Endothelial cell of umbilical vein (primary cell): ENCODE results near the gene C1orf226. TPM values are rescaled to one million over a fixed set of nuclear protein-coding genes. Genes with fewer than 3 reads are reported as not detected.

Experiments
- BruUV-seq: library from RNA; stranded (reverse); fragments of 400-500 nt; replicated peaks from 2 replicates; lab custom pipeline; 2021; lab: Mats Ljungman, UMichigan
- CTCF ChIA-PET: fragments of 300-600, 350-600 bp; sonication (Branson Sonifier 250); formaldehyde crosslinking; loops from one replicate; lab custom pipeline; 2021; ENCODE audit warnings: antibody characterized with exemption, inconsistent platforms; lab: Charles Lee
- POLR2A ChIA-PET: fragments of 300-600, 350-600 bp; sonication (Branson Sonifier 250); formaldehyde crosslinking; loops from one replicate; lab custom pipeline; 2021; ENCODE audit warnings: antibody characterized with exemption, inconsistent platforms; lab: Charles Lee
- DNase-seq: peaks from one replicate; pipeline ENCODE4 v3.0.0-alpha.2; 2011; ENCODE audit warnings: low read depth, low spot score
- FAIRE-seq: peaks from 2 replicates; lab custom pipeline; 2011; peaks lifted over from hg19 to GRCh38; lab: Jason Lieb, UNC
- H2AFZ ChIP-seq: 2 replicates; pipeline ENCODE4 v1.6.0; 2012; ENCODE audit warnings: low read depth, low read length, control low read depth, inconsistent platforms
- H3K27ac ChIP-seq: 2 replicates; pipeline ENCODE4 v1.5.1; 2011; ENCODE audit warnings: low read depth, mild to moderate bottlenecking, control low read depth, low read length, moderate library complexity; ENCODE audit not compliant: insufficient read depth
- H3K27me3 ChIP-seq, 2 experiments: 2 replicates each; pipeline versions ENCODE4 v1.6.0 to v1.6.1; 2011; ENCODE audit warnings: low read length in 2 of 2, mixed read lengths in 1 of 2; ENCODE audit not compliant: control insufficient read depth in 2 of 2, insufficient read depth in 2 of 2
- H3K36me3 ChIP-seq, 2 experiments: 2 replicates in 1 of 2; 3 replicates in 1 of 2; pipeline ENCODE4 v1.5.1; 2011; ENCODE audit warnings: low read length in 2 of 2, mild to moderate bottlenecking in 1 of 2, moderate library complexity in 1 of 2; ENCODE audit not compliant: control insufficient read depth in 2 of 2, insufficient read depth in 2 of 2; ENCODE audit errors: extremely low read depth in 1 of 2
- H3K4me1 ChIP-seq: 3 replicates; pipeline ENCODE4 v1.5.1; 2011; ENCODE audit warnings: mild to moderate bottlenecking, low read length; ENCODE audit not compliant: control insufficient read depth, insufficient read depth; ENCODE audit errors: extremely low read depth
- H3K4me2 ChIP-seq: 2 replicates; pipeline ENCODE4 v1.6.1; 2011; ENCODE audit warnings: low read length, control low read depth, mixed read lengths; ENCODE audit not compliant: insufficient read depth
- H3K4me3 ChIP-seq, 3 experiments: fragments of 200-600 bp in 1 of 3; sonication (generic), shearing (Covaris generic) in 1 of 3; replicated peaks in 1 of 3; 2 replicates each; pipeline ENCODE4 v1.5.1; 2011 to 2016; ENCODE audit warnings: control low read depth in 3 of 3, low read length in 3 of 3, mild to moderate bottlenecking in 2 of 3, inconsistent platforms in 1 of 3, low read depth in 1 of 3, moderate library complexity in 1 of 3; ENCODE audit not compliant: insufficient read depth in 1 of 3
- H3K79me2 ChIP-seq: 2 replicates; pipeline ENCODE4 v1.6.0; 2012; ENCODE audit warnings: low read length, inconsistent platforms; ENCODE audit not compliant: control insufficient read depth, insufficient read depth
- H3K9ac ChIP-seq: replicated peaks from 2 replicates; pipeline ENCODE3; 2011; ENCODE audit warnings: low read length, control low read depth; ENCODE audit not compliant: insufficient read depth; ENCODE audit errors: extremely low read depth
- H3K9me1 ChIP-seq: replicated peaks from 3 replicates; pipeline ENCODE4 v1.6.0; 2011; ENCODE audit warnings: mild to moderate bottlenecking, low read length; ENCODE audit not compliant: control insufficient read depth, insufficient read depth; ENCODE audit errors: extremely low read depth
- H3K9me3 ChIP-seq: replicated peaks from 2 replicates; pipeline ENCODE4 v1.5.1; 2012; ENCODE audit warnings: low read length, inconsistent platforms; ENCODE audit not compliant: control insufficient read depth, insufficient read depth
- H4K20me1 ChIP-seq: replicated peaks from 2 replicates; pipeline ENCODE3; 2011; ENCODE audit warnings: mild to moderate bottlenecking, low read length; ENCODE audit not compliant: control insufficient read depth, insufficient read depth; ENCODE audit errors: extremely low read depth
- CTCF ChIP-seq, 2 donors: IDR thresholded peaks; 1 replicate in 1 of 2; 2 replicates in 1 of 2; pipeline ENCODE4 v1.5.1; 2011; ENCODE audit warnings: low read length in 2 of 2, mild to moderate bottlenecking in 2 of 2, moderate library complexity in 2 of 2, control low read depth in 1 of 2, inconsistent platforms in 1 of 2, low read depth in 1 of 2; ENCODE audit not compliant: insufficient read depth in 1 of 2; ENCODE audit errors: extremely low read depth in 1 of 2
- EZH2 ChIP-seq: IDR thresholded peaks from 2 replicates; pipeline ENCODE4 v1.6.1; 2012; ENCODE audit warnings: borderline replicate concordance, low read depth, mild to moderate bottlenecking, moderate library complexity, low read length, inconsistent platforms; ENCODE audit not compliant: severe bottlenecking
- FOS ChIP-seq: IDR thresholded peaks from 2 replicates; pipeline ENCODE4 v1.6.1; 2011; ENCODE audit warnings: mild to moderate bottlenecking, low read length, moderate library complexity, borderline replicate concordance; ENCODE audit not compliant: insufficient read depth
- GATA2 ChIP-seq: IDR thresholded peaks from 2 replicates; pipeline ENCODE4 v1.7.0; 2011; ENCODE audit warnings: low read depth, mild to moderate bottlenecking, moderate library complexity, mixed read lengths, low read length; ENCODE audit not compliant: insufficient read length, insufficient read depth
- JUN ChIP-seq: IDR thresholded peaks from 2 replicates; pipeline ENCODE4 v1.6.1; 2011; ENCODE audit warnings: borderline replicate concordance, low read depth; ENCODE audit not compliant: insufficient read length, insufficient read depth
- MAX ChIP-seq: IDR thresholded peaks from 2 replicates; pipeline ENCODE4 v1.6.1; 2011; ENCODE audit not compliant: insufficient read depth, insufficient read length
- MYC ChIP-seq: IDR thresholded peaks from one replicate; pipeline ENCODE4 v1.6.1; 2011; ENCODE audit warnings: mild to moderate bottlenecking, low read depth, low read length
- POLR2A ChIP-seq: IDR thresholded peaks from 2 replicates; pipeline ENCODE4 v1.6.1; 2012; ENCODE audit warnings: low read depth, mild to moderate bottlenecking, control low read depth, low read length
- POLR2AphosphoS5 ChIP-seq: IDR thresholded peaks from 2 replicates; pipeline ENCODE4 v1.6.1; 2012; ENCODE audit warnings: low read depth, mild to moderate bottlenecking, control low read depth, low read length, moderate library complexity; ENCODE audit not compliant: insufficient read depth
- dilution Hi-C: fragments of 300-500 bp; cut with MboI; formaldehyde crosslinking; loops from one replicate; pipeline ENCODE4 v1.15.0; 2019; ENCODE audit warnings: low sequenced_read_pairs; ENCODE audit not compliant: extremely low pct_ligation_motif_present
- intact Hi-C: fragments of 100-400 bp; cut with micrococcal nuclease; formaldehyde crosslinking; loops from one replicate; pipeline ENCODE4 v1.10.0; 2022
- polyA plus RNA-seq, 4 experiments: library from polyadenylated mRNA; depleted of rRNA in 3 of 4; stranded (reverse) in 3 of 4; unstranded in 1 of 4; fragments of >200 nt; gene quantifications; 2 replicates each; pipeline versions ENCODE4 v1.2.1 to v1.2.3, GENCODE V29; 2011 to 2012; ENCODE audit warnings: missing spikeins in 1 of 4
- total RNA-seq: library from RNA; stranded (reverse); gene quantifications from 2 replicates; pipeline ENCODE4 v1.2.3, GENCODE V29; 2021

The C1orf226 gene
- total and polyA plus RNA-seq, 2 donors (not counting 3 experiments of a cell fraction or from before 2014, with no cell fraction given): 2.5 to 4.2 TPM

DNA sequence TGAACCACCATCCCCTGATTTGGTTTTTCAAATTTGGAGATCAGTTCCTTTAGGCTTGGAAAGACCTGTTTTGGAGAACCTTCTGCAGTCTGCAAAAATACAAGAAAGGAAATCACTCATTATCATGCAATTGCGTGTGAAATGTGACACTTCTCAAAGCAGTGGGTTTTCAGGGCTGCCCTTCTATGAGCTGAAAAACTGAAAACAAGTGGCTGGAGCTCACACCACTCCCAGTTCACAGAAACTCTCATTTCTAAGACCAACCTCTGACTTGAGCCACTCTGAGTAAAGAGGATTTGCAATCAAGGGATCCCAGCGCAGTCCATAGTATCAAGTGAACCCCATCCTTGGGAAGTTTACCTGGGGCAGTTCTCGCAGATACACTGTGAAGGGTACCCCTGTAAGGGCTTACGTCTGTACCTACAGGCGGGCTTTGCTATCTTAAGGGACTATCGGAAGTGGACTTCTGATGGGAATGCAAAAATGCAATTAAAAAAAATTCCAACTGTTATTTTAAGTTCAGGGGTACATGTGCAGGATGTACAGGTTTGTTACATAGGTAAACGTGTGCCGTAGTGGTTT is 17.6 kb downstream of the C1orf226 start:
- CTCF ChIA-PET: interaction anchor here (0.7 to 1.6 kb wide), 5 partner anchors 8 to 607 kb away, joined by 3 to 4 read pairs (median 3); no protein-coding TSS in a partner anchor
- no peak overlapping the region for H3K4me2 ChIP-seq
- no peaks in the 10 kb centered on the region for H3K36me3 ChIP-seq
- no peaks in the 10 kb centered on the region for H4K20me1 ChIP-seq
- no peak for FAIRE-seq
- no peak overlapping the region for H3K4me3 ChIP-seq
- no peak overlapping the region for H2AFZ ChIP-seq
- H3K27me3 ChIP-seq: peaks cover 5 to 13% of the 10 kb centered on the region in 2 experiments
- no TSS peak for BruUV-seq
- no peaks in the 10 kb centered on the region for H3K79me2 ChIP-seq
- H3K9ac ChIP-seq: no peak overlapping the region
- dilution Hi-C loops (no loop called here), intact Hi-C loops (no loop called here)
- POLR2A ChIA-PET: no interaction called here
- H3K27ac ChIP-seq: no peak overlapping the region
- TF ChIP-seq JUN (no peak), MYC (no peak), MAX (no peak), CTCF (IDR thresholded peaks at IDR 0.05; ENCODE audit: extremely low read depth in 1 of 2, insufficient read depth in 1 of 2, low read depth in 1 of 2, low read length in 2 of 2) (no peak), EZH2 (no peak), FOS (no peak), POLR2AphosphoS5 (no peak), POLR2A (no peak), GATA2 (no peak)
- DNase-seq: no peak
- no peaks in the 10 kb centered on the region for H3K4me1 ChIP-seq
- H3K9me1 ChIP-seq: no peaks in the 10 kb centered on the region
- H3K9me3 ChIP-seq: no peaks in the 10 kb centered on the region
